Measurements from ENCODE around the gene B3GALT4. TPM values are rescaled to one million over a fixed set of nuclear protein-coding genes. Genes with fewer than 3 reads are reported as not detected.
"Not testable (repeated sequence)": the region's sequence is repeated elsewhere in the genome, so short reads cannot be mapped to it uniquely, and the experiment has no call there.

Gene B3GALT4
- 13.9 and 14.5 TPM in 2 replicates for total RNA-seq

- intact Hi-C loops (cut with micrococcal nuclease): loop anchor here (1.0 to 2.0 kb wide), 4 partner anchors 12 to 114 kb away; partner anchors contain the start of genes KIFC1, PFDN6 and WDR46
These were observed at the start of gene B3GALT4 for GRCh38 chr6:33276864-33277662. B3GALT4 (plus strand) TSS chr6:33277123; CDS start chr6:33277420, 297 bp downstream.

DNA sequence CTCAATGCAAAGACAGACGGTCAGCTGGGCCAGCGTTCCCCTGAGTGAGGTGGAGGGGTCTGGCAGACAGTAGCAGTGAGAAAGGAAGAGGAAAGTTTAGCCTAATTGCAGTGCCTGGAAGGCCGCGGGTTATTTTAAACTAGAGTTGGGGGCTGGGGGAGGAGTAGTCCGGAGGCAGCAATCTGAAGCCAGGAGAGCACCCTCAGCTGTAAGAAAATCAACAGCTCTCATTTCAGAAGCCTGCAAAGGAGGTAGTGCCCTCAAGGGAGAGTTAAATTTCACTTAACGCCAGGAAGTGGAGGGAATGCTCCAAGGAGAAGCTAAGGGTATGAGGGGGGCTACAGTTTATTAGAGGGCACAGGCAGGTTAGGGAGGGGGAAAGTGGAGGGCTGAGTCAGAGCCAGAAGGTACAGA is 41.7 kb upstream of the B3GALT4 start:
- intact Hi-C loops (cut with micrococcal nuclease): no loop called here

GRCh38 chr6:33236328-33236727 is 40.6 kb upstream of the B3GALT4 start:
- intact Hi-C loops (cut with micrococcal nuclease): no loop called here

DNA sequence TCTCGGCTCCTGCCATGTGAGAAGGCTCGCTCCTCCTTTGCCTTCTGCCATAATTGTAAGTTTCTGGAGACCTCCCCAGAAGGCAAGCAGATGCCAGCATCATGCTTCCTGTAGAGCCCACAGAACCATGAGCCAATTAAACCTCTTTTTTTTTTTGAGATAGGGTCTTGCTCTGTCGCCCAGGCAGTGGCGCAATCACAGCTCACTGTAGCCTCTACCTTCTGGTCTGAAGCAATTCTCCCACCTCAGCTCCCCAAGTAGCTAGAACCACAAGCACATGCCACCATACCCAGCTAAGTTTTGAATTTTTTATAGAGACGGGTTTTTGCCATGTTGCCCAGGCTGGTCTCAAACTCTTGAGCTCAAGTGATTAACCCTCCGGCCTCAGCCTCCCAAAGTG is 40.1 kb upstream of the B3GALT4 start:
- intact Hi-C loops (cut with micrococcal nuclease): no loop called here

- intact Hi-C loops (cut with micrococcal nuclease): no loop called here
These were observed 39.2 kb upstream of the B3GALT4 start for GRCh38 chr6:33237741-33238140.

- intact Hi-C loops (cut with micrococcal nuclease): no loop called here
These were observed 35.0 kb upstream of the B3GALT4 start for GRCh38 chr6:33241968-33242367.

DNA sequence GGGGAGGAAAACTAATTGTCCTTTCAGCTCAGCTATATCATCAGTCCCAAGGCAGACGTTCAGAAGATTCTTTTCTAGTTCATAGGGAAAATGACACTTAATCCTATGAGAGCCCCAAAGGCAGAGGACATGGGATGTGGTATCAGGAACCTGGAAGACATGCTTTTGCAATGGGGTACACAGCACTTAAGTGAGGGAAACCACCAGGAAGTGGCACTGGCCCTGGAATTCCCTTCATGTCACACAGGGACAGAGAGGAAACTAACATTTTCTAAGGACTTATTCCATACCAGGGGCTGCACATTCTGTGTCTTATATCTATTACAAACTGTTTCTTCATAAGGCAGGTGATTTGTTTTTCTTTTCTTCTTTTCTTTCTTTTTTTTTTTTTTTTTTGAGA is 33.4 kb upstream of the B3GALT4 start:
- intact Hi-C loops (cut with micrococcal nuclease): no loop called here

- intact Hi-C loops (cut with micrococcal nuclease): loop anchor here (1.0 kb wide), 4 partner anchors 40 to 234 kb away; partner anchors contain the start of gene RING1
These were observed 28.8 kb upstream of the B3GALT4 start for GRCh38 chr6:33247977-33248642.

DNA sequence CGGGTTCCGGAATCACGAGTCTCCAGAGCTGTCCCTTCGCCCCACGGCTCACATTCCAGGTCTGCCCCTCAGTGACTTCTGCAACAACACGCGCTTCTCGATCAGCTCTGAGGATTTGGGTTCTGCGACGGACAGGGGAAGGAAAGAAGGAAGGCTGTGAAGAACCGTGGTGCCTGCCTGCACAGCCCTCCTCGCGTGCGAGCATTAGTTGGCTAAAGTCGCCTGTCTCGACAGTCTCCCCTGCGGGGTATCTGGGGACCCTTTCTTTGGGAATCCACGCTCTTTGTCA is 28.3 kb upstream of the B3GALT4 start:
- intact Hi-C loops (cut with micrococcal nuclease): loop anchor here (1.0 kb wide), 4 partner anchors 40 to 234 kb away; partner anchors contain the start of gene RING1

DNA sequence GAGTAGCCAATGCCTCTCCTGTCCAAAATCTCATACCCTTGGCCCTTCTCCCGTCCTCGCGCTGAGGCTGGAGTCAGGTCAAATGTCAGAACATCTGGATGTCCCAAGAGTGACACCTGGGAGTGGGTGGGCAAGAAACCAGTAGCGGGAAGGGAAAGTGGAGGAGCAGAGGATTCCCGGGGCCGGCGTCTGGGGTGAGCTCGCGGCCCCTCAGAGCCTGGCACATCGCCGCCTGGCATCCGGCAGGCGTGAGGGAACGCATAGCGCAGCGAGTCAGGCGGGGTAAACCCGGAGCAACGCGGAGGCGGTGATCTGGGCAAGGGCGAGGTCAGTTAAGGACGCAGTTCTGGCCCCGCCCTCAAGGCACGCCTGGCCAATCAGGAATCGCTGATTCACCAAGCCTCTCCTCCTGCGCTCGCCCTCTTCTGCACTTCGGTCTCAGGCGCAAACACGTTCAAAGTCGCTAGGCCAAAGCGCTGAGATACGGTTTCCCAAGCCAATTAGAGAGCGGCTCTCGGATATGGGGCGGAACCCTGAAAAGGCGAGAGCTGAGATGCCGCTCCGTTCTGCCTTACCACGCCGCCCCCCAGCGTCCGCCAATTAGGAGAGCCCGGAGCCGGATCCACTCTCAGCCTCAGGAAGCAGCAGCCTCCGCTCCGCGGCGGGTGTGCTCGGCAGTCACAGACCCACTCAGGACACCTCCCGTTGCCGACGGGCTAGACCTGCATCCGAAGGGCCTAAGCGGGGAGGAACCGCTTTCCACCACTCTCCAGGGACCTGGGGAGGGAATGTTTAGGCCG is 27.8 kb upstream of the B3GALT4 start:
- intact Hi-C loops (cut with micrococcal nuclease): loop anchor here (1.0 kb wide), 6 partner anchors 22 to 235 kb away; partner anchors contain the start of genes RING1, RXRB, SLC39A7 and VPS52

DNA sequence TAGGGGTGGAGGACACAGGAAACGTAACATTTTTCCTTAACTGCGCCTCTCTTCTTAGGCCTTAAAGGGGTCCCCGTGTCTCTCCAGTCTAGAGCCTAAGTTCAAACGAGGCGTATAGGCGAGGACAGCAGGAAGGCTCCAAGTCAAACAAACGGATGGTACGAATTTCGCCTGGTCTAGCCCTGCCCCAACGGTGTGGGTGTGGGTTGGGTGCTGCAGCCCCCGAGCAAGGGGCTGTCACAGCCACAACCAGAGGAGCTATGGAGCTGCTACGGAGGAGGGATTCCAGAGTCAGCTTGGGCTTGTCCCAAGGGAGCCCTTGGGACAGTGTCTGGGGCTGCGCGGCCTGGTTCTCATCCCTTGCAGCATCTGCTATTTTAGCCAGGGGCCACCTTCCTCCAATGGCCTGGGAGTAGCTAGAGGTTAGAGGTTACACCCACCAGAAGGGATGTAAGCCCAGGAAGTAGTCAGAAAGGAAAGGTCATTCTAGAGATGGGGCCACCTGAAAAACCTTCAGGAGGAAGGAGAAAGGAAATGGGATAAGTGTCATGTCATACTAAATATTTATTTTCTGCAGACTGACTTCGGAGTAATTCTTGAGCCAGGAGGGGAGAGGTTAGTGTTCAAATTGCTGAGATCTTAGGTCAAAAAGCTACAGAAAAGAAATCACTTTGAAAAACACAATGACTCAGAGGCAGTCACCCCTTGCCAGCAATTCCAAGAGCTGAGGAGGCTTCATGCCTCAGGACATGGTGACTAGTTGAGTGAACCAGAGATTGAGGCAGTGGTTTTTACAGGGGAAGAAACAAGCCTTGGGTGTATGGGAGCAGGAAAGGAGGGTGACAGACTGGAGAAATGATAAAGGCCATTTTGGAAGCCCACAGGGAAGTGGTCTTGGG is 26.9 kb upstream of the B3GALT4 start:
- intact Hi-C loops (cut with micrococcal nuclease): loop anchor here (1.0 kb wide), 2 partner anchors 21 to 50 kb away; partner anchors contain the start of genes RXRB, SLC39A7 and VPS52

GRCh38 chr6:33250731-33251130 is 26.2 kb upstream of the B3GALT4 start:
- intact Hi-C loops (cut with micrococcal nuclease): no loop called here

DNA sequence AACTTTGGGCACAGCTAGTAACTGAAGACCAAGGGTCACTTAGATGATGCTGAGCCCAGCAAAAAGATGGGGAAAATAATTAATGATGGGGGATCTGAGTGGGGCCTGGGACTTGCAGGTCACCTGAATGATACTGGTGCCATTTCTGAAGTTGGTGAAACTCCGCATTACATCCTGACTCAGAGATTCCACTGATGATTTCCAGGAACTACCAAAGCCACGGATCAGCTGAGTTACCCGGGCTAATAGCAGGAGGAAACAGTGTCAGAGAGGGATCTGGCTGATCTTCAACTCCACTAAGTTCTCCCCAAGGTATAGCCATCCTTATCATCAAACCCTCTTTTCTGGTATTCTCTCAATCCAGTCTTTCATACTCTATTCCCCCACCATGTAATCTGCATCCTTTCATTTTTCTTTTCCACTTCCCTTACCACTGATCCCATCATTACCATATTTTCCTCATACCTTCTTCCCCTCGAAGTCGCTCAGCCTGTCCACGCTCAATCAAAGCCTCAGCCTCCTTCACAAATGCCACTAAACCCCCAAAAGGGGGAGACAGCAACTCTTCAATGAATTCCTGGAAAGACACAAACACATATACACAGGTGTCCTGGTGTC is 25.4 kb upstream of the B3GALT4 start:
- intact Hi-C loops (cut with micrococcal nuclease): no loop called here

DNA sequence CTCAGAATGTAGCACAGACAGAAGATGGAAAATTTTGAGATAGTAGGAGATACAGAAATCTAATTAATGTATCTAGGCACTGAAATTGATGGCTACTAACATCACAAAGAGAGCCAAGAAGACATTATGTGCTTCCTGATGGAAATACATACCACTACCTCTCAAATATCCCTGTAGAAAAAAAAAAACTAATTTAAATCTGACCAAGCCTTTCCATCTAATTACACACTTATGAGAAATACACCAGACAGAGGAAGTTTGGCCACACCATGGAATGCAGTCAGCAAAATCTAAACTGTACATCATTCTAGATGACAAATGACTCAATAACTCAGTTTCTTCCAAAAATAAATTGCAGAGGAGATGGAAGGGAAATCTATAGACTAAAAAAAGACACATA is 24.2 kb upstream of the B3GALT4 start:
- intact Hi-C loops (cut with micrococcal nuclease): no loop called here

- intact Hi-C loops (cut with micrococcal nuclease): no loop called here
These were observed 22.3 kb upstream of the B3GALT4 start for GRCh38 chr6:33254591-33254990.

- intact Hi-C loops (cut with micrococcal nuclease): no loop called here
These were observed 17.9 kb upstream of the B3GALT4 start for GRCh38 chr6:33259032-33259431.

- intact Hi-C loops (cut with micrococcal nuclease): not testable (repeated sequence)
These were observed 14.4 kb upstream of the B3GALT4 start for GRCh38 chr6:33262490-33262889.

DNA sequence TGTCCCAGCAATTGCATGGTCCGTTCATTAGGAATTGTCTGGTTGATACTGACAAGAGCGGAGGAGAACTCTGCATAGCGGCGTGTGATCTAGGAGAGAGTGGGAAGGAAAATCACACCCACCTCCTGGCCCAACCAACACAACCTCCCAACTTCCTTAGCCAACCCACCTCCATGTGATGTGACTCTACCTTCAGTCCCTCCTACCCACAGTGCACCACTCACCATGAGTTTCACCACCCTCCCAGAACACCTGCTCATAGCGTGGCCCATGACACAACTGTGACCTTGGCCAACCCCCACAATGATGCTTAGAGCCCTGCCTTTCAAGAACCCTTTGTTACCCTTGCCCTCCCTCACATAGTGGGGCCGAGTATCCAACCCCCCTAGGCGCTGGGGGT is 12.9 kb upstream of the B3GALT4 start:
- intact Hi-C loops (cut with micrococcal nuclease): no loop called here

- intact Hi-C loops (cut with micrococcal nuclease): loop anchor here (1.0 to 5.0 kb wide), 5 partner anchors 22 to 141 kb away; partner anchors contain the start of genes PHF1, RXRB and SLC39A7
These were observed 5.8 kb upstream of the B3GALT4 start for GRCh38 chr6:33271117-33271467.
